Measurements from ENCODE around the gene HS3ST1.

DNA sequence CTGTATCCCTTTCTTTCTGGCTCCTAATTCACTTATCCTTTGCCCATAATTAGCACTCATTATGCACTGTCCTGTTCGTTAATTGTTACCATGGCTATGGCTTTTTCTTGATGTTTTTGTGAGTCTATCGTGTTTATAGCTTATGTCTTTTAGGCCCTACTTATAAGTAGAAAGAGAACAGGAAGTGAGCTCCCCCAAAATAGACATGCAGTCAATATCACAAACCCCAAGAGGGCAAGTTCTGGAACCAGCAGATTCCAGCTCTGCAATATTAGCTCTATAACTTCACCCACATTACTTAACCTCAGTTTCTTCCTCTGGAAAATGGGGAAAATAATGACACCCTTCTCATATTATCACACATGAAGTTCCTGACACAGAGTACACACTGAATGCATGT lies 7.4 kb upstream of the HS3ST1 start:
- TF ChIP-seq, protein P1, sequence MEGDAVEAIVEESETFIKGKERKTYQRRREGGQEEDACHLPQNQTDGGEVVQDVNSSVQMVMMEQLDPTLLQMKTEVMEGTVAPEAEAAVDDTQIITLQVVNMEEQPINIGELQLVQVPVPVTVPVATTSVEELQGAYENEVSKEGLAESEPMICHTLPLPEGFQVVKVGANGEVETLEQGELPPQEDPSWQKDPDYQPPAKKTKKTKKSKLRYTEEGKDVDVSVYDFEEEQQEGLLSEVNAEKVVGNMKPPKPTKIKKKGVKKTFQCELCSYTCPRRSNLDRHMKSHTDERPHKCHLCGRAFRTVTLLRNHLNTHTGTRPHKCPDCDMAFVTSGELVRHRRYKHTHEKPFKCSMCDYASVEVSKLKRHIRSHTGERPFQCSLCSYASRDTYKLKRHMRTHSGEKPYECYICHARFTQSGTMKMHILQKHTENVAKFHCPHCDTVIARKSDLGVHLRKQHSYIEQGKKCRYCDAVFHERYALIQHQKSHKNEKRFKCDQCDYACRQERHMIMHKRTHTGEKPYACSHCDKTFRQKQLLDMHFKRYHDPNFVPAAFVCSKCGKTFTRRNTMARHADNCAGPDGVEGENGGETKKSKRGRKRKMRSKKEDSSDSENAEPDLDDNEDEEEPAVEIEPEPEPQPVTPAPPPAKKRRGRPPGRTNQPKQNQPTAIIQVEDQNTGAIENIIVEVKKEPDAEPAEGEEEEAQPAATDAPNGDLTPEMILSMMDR (IDR thresholded peaks at IDR 0.05) = no peak
- no peak for TF ChIP-seq POLR2A (IDR thresholded peaks at IDR 0.05)
